Limb (tissue), 2 donors: ENCODE data around the gene MINPP1.

Source experiments
- DNase-seq, 2 donors: peaks; one replicate each; pipeline ENCODE4 v3.0.0-alpha.2; 2016; ENCODE audit errors: extremely low spot score in 2 of 2

Gene MINPP1

GRCh38 chr10:87519582-87519981, 14.9 kb downstream of the MINPP1 start:
- no peak for DNase-seq

DNA sequence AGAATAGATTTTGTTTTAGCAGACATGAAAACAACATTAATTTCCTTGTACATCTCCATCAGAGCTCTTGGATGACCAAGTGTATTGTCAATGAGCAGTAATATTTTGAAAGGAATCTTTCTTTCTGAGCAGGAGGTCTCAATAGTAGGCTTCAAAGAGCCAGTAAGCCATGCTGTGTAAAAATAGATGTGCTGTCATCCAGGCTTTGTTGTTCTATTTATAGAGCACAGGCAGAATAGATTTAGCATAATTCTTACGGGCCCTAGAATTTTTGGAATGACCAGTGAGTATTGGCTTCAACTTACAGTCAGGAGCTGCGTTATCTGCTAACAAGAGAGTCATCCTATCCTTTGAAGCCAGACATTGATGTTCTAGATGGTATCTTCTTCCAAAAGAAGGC, 19.0 kb downstream of the MINPP1 start:
- DNase-seq: no peak

DNA sequence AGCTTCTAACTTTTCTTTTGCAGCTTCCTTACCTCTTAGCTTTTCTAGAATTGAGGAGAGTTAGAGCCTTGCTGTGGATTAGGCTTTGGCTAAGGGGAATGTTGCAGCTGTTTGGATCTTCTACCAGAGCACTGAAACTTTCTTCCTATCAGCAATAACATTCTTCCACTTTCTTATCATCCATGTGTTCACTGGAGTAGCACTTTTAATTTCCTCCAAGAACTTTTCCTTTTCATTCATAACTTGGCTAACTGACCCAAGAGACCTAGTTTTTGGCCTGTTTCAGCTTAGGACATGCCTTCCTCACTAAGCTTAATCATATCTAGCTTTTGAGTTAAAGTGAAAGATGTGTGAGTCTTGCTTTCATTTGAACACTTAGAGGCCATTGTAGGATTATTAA, 19.6 kb downstream of the MINPP1 start:
- DNase-seq: no peak

DNA sequence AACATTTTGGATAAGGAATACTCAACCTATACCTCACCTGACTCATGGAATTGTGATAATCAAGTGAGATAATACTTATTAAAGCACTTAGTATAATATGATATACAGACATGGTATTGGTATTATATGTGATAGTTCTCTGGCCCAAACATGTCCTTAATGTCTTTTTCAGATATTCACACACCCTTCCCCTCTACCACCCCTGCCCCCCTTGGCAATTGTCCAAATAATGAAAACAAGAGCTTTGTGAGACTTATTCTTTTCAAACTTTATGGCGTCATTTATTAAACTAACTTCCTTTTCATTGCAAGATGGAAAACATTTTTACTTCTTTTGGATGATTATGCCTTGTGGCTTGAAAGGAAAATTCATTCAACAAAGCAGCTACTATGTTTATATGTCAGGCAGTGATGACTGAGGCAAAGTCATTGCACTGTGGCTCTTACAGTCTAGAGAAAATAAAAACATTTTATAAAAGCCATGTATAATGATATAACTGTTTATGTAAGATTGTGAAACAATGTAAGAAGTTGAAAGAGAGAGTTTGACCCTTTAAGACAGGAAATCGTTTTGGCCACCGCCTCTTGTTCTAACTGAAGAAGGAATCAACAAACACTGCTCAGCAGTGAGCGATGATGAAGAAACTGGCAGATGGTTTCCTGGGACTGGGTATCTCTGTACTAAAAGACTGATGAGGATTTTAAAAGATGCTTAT, 27.4 kb downstream of the MINPP1 start:
- no peak for DNase-seq

GRCh38 chr10:87532696-87533095, 28.0 kb downstream of the MINPP1 start:
- DNase-seq: no peak

DNA sequence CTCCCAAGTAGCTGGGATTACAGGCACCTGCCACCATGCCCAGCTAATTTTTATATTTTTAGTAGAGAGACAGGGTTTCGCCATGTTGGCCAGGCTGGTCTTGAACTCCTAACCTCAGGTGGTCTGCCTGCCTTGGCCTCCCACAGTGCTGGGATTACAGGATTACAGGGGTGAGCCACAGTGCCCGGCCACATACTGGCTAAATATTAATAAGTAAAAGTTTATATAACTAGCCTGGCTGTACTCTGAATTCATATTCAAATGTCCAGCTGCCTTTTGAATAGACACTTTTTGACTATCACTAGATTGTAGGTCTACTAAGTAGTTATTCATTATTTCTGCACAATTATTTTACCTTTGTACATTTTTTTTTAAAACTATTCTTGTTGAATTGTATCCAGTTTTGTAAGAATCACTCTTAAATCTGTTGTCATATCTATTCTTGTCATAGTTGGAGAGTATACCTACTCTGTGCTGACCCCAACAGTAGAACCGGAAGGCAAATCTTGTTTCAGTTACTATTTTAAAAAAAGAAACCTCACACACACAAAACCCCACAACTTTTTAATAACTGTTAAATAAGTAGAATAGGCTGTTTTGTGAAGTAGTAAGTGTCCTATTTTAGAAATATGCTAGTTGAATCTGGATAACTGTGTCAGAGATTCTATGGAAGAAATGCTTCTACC, 29.6 kb downstream of the MINPP1 start:
- DNase-seq: no peak

DNA sequence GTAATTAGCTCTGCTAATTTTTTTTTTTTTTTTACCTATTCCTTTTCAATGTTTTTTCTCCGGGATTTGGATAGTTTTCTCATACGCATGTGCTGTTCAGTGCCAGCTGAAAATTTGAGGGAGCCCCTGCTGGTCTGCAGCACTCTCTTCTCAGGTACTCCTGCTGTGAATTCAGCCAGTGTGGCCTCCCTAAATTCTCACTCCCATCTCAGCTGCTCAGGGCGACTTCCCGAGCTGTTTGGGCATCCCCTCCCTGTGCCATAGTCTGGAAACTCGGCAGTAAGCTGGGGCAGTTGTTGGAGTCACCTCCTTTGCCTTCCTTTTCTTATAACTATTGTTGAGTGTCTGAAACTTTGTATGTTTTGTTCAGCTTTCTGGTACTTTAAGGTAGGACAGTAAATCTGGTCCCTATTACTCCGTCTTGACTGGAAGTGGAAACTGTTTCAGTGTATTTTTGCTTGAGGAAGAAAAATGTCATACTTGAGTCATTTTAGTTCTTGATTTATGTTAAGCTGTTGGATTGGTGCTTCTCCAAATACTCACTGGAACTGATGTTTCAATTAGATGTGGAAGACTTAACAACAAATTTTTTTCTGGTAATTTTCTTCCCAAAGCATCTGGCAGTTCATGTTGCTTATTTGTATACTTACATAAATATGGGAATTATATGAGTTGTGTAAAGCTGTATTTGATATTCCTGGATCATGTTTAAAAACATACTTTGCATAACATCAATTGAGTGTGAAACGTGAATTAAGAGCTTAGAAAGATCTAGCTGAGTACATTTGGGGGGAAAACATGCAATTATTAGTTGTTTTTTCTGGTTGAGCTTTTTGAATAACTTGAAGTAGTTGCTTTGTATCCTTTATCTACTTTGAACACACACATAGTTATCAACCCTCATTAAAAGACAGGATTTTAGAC, 33.7 kb downstream of the MINPP1 start:
- no peak for DNase-seq

- DNase-seq: no peak
These were observed 36.4 kb downstream of the MINPP1 start for GRCh38 chr10:87541114-87541513.

DNA sequence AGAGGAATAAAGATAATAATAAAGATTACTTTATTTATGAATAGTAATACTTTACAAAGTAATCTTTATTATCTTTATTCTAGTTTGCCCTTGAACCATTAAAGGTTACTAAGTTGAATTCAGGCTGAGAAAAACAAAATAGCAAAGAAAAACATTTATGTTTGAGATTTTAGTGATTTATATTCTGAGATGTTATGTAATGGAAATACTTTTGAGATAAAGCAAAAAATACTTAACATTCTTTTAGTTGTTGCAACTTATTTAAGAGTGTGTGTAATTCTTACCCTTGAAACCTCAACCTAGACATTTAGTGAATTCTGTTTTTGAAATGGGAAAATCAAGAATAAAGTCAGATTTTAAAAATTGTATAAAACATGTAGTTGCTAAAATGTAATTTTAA, 40.0 kb downstream of the MINPP1 start:
- no peak for DNase-seq

DNA sequence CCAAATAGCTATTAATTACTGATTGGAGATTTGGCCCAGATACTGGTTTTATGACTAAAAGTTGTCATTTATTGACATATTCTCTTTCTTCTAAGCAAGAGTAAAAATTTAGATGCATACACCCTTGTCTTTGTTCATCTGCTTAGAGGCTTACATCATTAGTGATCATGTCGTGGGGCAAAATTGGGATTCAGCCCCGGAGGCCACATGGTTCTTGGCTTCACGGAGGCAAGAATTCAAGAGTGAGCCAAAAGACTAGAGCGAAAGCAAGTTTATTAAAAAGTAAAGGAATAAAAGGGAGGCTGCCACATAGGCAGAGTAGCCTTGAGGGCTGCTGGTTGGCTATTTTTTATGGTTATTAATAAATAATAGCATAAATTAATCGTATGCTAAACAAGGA, 41.1 kb downstream of the MINPP1 start:
- DNase-seq: no peak

DNA sequence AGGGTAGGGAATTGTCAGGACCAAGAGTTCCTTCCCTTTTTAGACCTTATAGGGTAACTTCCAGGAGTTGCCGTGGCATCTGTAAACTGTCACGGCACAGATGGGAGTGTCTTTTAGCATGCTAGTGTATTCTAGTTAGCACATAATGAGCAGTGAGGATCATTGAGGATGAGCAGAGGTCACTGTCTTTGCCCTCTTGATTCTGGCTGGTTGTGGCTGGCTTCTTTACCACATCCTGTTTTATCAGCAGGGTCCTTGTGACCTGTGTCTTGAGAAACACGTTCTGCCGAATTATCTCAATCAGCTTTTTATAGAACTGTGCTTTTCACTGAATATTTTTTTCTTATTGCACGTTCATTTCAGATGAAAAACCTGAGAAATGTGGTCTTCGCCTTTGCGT, 41.5 kb downstream of the MINPP1 start:
- no peak for DNase-seq

DNA sequence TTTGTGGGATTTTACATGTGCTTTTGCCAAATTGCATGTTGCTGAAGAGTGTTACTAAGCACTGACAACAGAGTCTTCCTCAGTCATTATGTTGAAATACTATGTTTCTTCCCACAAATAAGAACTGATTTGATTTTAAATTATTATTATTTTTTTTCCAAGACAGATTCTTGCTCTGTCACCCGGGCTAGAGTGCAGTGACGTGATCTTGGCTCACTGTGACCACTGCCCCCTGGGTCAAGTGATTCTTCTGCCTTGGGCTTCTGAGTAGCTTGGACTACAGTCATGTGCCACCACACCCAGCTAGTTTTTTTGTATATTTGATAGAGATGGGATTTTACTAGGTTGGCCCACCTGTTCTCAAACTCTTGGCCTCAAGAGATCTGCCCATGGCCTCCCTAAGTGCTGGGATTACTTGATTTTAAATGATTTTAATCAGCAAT, 42.3 kb downstream of the MINPP1 start:
- no peak for DNase-seq

GRCh38 chr10:87547734-87548311, 43.1 kb downstream of the MINPP1 start:
- no peak for DNase-seq

DNA sequence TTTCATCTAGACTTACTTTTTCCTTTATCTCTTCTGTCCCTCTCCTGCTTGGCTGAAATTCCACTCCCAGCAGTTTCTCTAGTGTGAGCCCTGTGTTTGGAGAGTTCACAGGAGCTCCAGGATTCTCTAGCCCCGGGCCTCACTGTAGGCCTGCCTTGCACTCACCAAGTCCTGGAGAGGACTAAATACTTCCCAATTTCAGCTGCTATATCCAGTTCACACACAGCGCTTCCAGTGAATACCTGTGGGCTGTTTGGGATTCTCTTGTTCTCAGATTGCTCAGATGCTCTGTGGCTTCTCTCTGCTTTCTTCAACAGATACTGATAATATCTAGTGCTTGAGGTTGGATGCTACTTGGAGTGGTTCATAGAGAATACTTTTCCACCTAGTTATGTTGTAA, 46.0 kb downstream of the MINPP1 start:
- no peak for DNase-seq

DNA sequence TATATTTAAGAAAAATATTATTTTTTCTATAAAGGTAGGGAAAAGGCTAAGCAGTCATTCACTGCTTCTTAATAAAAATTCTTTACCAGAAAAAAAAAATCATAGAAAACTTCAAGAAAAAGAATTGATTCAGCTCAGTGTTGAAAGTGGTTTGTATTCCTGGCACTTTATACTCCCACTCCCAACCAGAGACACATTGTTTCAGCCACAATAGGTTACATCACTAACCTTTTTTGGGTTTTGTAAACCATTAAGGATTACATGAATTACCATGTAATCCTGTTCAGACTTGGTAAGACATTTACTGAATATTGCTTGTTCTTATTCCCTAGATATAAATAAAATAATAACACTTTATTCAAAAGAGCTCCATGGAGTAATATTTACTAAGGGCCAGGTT, 46.6 kb downstream of the MINPP1 start:
- DNase-seq: no peak

DNA sequence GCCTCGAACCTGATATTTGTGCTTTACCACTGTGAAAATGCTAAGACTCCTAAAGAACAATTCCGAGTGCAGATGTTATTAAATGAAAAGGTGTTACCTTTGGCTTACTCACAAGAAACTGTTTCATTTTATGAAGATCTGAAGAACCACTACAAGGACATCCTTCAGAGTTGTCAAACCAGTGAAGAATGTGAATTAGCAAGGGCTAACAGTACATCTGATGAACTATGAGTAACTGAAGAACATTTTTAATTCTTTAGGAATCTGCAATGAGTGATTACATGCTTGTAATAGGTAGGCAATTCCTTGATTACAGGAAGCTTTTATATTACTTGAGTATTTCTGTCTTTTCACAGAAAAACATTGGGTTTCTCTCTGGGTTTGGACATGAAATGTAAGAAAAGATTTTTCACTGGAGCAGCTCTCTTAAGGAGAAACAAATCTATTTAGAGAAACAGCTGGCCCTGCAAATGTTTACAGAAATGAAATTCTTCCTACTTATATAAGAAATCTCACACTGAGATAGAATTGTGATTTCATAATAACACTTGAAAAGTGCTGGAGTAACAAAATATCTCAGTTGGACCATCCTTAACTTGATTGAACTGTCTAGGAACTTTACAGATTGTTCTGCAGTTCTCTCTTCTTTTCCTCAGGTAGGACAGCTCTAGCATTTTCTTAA, 47.7 kb downstream of the MINPP1 start:
- DNase-seq: no peak

DNA sequence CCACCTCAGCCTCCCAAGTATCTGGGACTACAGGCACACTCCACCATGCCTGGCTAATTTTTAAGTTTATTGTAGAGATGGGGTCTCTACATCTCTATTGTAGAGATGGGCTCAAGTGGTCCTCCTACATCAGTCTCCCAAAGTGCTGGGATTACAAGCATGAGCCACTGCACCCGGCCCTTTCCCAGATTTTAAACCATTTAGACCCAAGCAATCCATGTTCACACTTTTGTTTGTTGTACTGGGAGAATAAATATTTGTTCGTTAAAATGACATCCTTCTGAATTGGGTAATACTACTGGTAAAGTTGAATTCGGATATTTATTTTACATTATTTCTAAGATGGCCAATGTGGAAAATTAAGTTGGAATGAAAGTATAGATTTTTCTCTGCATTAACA, 52.7 kb downstream of the MINPP1 start:
- DNase-seq: no peak

GRCh38 chr10:87558333-87558732, 53.6 kb downstream of the MINPP1 start:
- DNase-seq: no peak

DNA sequence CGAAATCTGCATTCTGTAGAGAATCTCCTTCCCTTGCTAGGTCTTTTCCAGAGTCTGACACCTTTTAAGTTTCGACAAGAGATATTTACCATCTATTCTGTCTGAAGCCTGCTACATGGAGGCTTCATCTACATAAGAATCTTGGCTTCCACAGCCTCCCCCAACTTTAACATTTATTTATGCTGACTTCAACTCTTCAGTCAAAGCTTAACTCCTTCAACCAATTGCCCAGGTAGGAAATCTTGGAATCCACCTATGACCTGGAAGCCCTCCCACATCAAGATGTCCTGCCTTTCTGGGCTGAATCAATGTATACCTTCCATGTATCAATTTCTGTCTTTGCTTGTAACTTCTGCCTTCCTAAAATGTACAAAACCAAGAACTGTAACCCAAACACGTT, 54.7 kb downstream of the MINPP1 start:
- no peak for DNase-seq

DNA sequence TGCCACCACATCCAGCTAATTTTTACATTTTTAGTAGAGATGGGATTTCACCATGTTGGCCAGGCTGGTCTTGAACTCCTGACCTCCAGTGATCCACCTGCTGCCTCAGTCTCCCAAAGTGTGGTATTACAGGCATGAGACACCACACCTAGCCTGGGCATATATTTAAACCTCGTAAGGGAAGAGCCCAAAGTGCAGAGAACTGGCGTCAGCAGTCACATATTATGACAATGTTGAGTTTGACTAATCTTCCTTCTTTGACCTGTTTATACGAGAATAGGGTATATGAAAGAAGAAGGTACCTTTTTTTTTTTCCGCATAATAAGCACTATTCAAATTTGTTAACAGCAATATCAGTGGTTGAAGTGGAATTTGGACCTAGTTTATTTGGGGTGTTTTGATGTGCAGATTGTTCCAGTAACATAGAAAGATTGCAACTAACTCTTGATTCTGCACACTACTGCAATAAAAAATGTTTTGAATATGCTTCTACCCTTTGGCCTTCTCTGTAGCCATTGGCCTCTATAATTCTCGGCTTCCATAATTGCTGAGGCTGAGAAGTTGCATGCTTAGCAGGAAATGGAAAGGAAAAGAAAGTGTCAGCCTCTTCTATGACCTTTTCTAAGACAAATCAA, 55.9 kb downstream of the MINPP1 start:
- DNase-seq: no peak

DNA sequence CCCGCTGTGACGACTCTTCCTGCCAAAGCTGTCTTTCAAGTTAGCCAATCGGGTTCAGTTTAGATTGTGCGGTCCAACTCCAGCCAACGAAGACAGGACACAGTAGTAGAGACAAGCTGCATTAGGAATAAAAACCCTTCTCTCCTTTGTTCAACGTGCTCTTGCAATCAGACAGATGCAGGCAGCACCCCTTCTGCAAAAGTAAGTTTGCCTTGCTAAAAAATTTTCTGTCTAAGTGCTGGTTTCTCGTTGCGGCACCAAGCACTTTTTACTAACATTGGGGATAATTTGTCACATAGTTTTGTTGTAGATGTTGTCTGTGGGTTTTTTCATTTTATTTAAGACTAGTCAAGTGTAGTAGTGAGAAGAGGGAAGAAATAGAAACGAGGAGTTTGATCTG, 58.1 kb downstream of the MINPP1 start:
- DNase-seq: no peak
